ENCODE data around the gene NUMB. TPM values are rescaled to one million over a fixed set of nuclear protein-coding genes. Genes with fewer than 3 reads are reported as not detected.

Gene NUMB
- total and polyA plus RNA-seq, 2 of the 13 experiments (the other 11 are each of a cell fraction or from before 2014, with no cell fraction given): 20.3 to 71.1 TPM

DNA sequence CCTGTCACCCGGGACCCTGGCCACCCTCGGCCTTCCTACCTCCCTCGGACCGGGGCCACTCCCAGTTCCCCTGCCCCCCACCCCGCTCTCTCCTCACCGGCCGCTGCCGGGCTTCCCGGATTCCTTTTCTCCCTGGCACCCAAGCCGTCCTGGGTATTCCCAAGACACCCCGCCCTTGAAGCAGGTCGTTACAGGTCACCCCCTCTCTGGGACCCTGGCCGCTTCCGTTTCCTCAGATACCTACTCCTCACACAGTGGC, 493 bp downstream of the NUMB start (continued):
- TF ChIP-seq ZNF232 (CRISPR knock-in tag; IDR thresholded peaks at IDR 0.05; ENCODE audit: borderline replicate concordance) (0 out of 2 replicates have a peak, but pooled peaks have one; percentile 19), ZNF776 (CRISPR knock-in tag; IDR thresholded peaks at IDR 0.05) (0 out of 2 replicates have a peak, but pooled peaks have one; percentile 34)

DNA sequence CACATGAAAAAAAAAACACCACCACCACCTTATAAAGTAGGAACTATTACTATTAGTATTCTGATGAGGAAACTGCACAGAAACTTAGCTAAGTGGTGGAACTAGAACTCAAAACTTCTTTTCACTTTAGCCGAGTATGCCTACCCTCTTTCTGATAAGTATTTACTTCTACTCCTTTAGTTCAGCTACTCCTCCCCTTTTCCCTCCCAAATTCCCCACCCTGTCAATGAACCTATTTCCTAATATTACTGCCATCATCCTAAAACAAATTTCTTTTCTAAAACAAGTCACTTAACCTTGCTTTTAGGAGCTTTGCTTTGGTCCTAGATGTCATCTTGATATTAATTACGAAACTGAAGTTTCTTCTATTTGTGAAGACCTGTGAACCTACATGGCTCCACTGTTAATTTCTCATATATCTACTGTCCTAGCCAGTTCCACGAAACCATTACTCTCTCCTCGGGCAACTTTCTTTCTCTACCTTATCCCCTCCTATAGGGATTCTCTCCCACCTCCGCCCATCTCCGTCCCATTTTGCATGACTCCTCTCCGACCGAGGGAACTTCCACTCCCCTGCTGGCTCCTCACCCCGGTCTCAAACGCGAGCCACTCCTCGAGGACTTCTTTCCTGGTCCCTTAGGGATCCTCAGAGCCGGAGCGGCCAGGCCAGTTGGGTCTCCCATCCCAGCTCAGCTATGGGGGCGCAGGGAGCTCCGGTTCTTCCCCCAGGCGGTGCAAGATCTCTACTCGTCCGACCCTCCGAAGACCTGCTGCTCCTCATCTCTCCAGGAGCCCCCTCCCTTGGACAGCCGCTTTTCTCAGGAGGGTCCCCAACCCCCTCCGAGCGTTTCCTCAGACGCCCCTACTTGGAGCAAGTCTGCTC, 1.1 kb downstream of the NUMB start:
- peak overlapping the region; percentile 87 for H3K9ac ChIP-seq (ENCODE audit: insufficient read depth, low read depth, low read length)
- CTCF ChIA-PET (ENCODE audit: low intra/inter-chr PET ratio, low total read pairs): no interaction called here
- peaks cover 51% of the 10 kb centered on the region for H3K79me2 ChIP-seq (ENCODE audit: insufficient read depth, low read length)
- peaks cover 3% of the 10 kb centered on the region; the same call in 1 of the 2 replicates for H4K20me1 ChIP-seq (ENCODE audit: insufficient read depth, low read length)
- no peaks in the 10 kb centered on the region for H3K9me3 ChIP-seq (ENCODE audit: low read length)
- WGBS (ENCODE audit: low lambda C conversion rate): 2% methylated on average over 21 of the region's 24 CpGs
- intact Hi-C loops (cut with micrococcal nuclease; ENCODE audit: unreplicated experiment): loop anchor here (5.0 kb wide), 2 partner anchors 45 to 160 kb away; no protein-coding TSS in a partner anchor
- peak; percentile 3 for ATAC-seq
- peaks cover 53% of the 10 kb centered on the region for H3K4me1 ChIP-seq (ENCODE audit: insufficient read depth, low read length)
- no TSS peak for BruUV-seq (replicated peaks)
- POLR2A ChIA-PET: interaction anchor here (0.9 to 4.4 kb wide), 7 partner anchors 12 to 162 kb away, joined by 3 to 23 read pairs (median 5); partner anchors contain the start of gene RIOX1
- no peak for FAIRE-seq
- peaks cover 0 to under 1% of the 10 kb centered on the region in 2 experiments; a peak in 2 of 5 replicates for H3K36me3 ChIP-seq (replicated peaks in 1 of 2; ENCODE audit: control insufficient read depth in 1 of 2, insufficient read depth in 2 of 2, low read length in 2 of 2)
- in situ Hi-C loops (cut with HindIII; ENCODE audit: extremely low pct_ligation_motif_present, low pct_unique_long_range_greater_than_20kb): loop anchor here (5.0 to 25.0 kb wide), 2 partner anchors 160 to 420 kb away; partner anchors contain the start of gene ZFYVE1
- no peak overlapping the region for H2AFZ ChIP-seq (ENCODE audit: low read length)
- peak overlapping the region; percentile 80 to 96 (median 94) for H3K4me3 ChIP-seq (replicated peaks in 1 of 3; ENCODE audit: insufficient read depth in 1 of 3, low read depth in 2 of 3, low read length in 3 of 3)
- H3K27me3 ChIP-seq (ENCODE audit: control insufficient read depth in 1 of 2, insufficient read depth in 2 of 2, low read length in 2 of 2): no peaks in the 10 kb centered on the region; a peak in 1 of 5 replicates
- DNase-seq (ENCODE audit: low spot score): no peak
- H3K27ac ChIP-seq (ENCODE audit: extremely low read length, insufficient read depth, low read length): peak overlapping the region; percentile 79
- peak overlapping the region; percentile 77 for H3K4me2 ChIP-seq (ENCODE audit: low read depth, low read length)
- TF ChIP-seq ZBTB7B (CRISPR knock-in tag; IDR thresholded peaks at IDR 0.05) (0 out of 2 replicates have a peak, but pooled peaks have one; percentile 17), SIX4 (CRISPR knock-in tag; IDR thresholded peaks at IDR 0.05) (no peak), ZNF101 (CRISPR knock-in tag; IDR thresholded peaks at IDR 0.05; ENCODE audit: borderline replicate concordance, low read depth) (no peak), NRL (CRISPR knock-in tag; IDR thresholded peaks at IDR 0.05; ENCODE audit: borderline replicate concordance) (no peak), THYN1 (CRISPR knock-in tag; IDR thresholded peaks at IDR 0.05; ENCODE audit: borderline replicate concordance, low read depth) (no peak), HNRNPK (IDR thresholded peaks at IDR 0.05; ENCODE audit: low read depth, low read length, poor library complexity, severe bottlenecking) (peak; percentile 60), ZBTB38 (CRISPR knock-in tag; IDR thresholded peaks at IDR 0.05) (peak; percentile 0; the same call in 1 of the 2 replicates), RXRA (CRISPR knock-in tag; IDR thresholded peaks at IDR 0.05) (0 out of 2 replicates have a peak, but pooled peaks have one; percentile 12), ZNF570 (CRISPR knock-in tag; IDR thresholded peaks at IDR 0.05; ENCODE audit: borderline replicate concordance) (no peak)
- TF ChIP-seq, protein P1, sequence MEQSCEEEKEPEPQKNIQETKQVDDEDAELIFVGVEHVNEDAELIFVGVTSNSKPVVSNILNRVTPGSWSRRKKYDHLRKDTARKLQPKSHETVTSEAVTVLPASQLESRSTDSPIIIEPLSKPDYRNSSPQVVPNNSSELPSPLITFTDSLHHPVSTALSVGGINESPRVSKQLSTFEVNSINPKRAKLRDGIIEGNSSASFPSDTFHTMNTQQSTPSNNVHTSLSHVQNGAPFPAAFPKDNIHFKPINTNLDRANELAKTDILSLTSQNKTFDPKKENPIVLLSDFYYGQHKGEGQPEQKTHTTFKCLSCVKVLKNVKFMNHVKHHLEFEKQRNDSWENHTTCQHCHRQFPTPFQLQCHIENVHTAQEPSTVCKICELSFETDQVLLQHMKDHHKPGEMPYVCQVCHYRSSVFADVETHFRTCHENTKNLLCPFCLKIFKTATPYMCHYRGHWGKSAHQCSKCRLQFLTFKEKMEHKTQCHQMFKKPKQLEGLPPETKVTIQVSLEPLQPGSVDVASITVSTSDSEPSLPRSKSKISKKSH (CRISPR knock-in tag; IDR thresholded peaks at IDR 0.05; ENCODE audit: borderline replicate concordance): 0 out of 2 replicates have a peak, but pooled peaks have one; percentile 47
- TF ChIP-seq, protein P2, sequence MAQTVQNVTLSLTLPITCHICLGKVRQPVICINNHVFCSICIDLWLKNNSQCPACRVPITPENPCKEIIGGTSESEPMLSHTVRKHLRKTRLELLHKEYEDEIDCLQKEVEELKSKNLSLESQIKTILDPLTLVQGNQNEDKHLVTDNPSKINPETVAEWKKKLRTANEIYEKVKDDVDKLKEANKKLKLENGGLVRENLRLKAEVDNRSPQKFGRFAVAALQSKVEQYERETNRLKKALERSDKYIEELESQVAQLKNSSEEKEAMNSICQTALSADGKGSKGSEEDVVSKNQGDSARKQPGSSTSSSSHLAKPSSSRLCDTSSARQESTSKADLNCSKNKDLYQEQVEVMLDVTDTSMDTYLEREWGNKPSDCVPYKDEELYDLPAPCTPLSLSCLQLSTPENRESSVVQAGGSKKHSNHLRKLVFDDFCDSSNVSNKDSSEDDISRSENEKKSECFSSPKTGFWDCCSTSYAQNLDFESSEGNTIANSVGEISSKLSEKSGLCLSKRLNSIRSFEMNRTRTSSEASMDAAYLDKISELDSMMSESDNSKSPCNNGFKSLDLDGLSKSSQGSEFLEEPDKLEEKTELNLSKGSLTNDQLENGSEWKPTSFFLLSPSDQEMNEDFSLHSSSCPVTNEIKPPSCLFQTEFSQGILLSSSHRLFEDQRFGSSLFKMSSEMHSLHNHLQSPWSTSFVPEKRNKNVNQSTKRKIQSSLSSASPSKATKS (CRISPR knock-in tag; IDR thresholded peaks at IDR 0.05): no peak
- TF ChIP-seq, protein P3, sequence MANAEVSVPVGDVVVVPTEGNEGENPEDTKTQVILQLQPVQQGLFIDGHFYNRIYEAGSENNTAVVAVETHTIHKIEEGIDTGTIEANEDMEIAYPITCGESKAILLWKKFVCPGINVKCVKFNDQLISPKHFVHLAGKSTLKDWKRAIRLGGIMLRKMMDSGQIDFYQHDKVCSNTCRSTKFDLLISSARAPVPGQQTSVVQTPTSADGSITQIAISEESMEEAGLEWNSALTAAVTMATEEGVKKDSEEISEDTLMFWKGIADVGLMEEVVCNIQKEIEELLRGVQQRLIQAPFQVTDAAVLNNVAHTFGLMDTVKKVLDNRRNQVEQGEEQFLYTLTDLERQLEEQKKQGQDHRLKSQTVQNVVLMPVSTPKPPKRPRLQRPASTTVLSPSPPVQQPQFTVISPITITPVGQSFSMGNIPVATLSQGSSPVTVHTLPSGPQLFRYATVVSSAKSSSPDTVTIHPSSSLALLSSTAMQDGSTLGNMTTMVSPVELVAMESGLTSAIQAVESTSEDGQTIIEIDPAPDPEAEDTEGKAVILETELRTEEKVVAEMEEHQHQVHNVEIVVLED (CRISPR knock-in tag; IDR thresholded peaks at IDR 0.05; ENCODE audit: borderline replicate concordance): no peak
